HL-60 (cell line): ENCODE data around the gene AHRR.
A peak's percentile ranks its signal among the peaks of the same experiment; 100 is the strongest.

Source experiments
- DNase-seq, 2 experiments: peaks; one replicate each; pipeline ENCODE4 v3.0.0-alpha.2; 2010 to 2020; ENCODE audit warnings: low read depth in 1 of 2, low spot score in 1 of 2
- H3K27ac ChIP-seq: fragments of 250-450 bp; sonication (Bioruptor Pico); replicated peaks from 2 replicates; pipeline ENCODE4 v1.5.1; 2020; ENCODE audit warnings: mild to moderate bottlenecking, moderate library complexity
- H3K27me3 ChIP-seq: fragments of 250-450 bp; sonication (Bioruptor Pico); 2 replicates; pipeline ENCODE4 v1.5.1; 2021; ENCODE audit warnings: mild to moderate bottlenecking, moderate library complexity; ENCODE audit not compliant: insufficient read depth, poor library complexity, severe bottlenecking
- H3K4me3 ChIP-seq: replicated peaks from 2 replicates; pipeline ENCODE4 v1.5.1; 2011; ENCODE audit warnings: mild to moderate bottlenecking, control low read depth, low read length; ENCODE audit not compliant: insufficient read depth
- CTCF ChIP-seq: IDR thresholded peaks from one replicate; pipeline ENCODE4 v1.5.1; 2011; ENCODE audit warnings: low read length, control low read depth, inconsistent platforms; ENCODE audit not compliant: insufficient read depth
- GABPA ChIP-seq: IDR thresholded peaks from 2 replicates; pipeline ENCODE4 v1.6.1; 2012; ENCODE audit warnings: low read depth
- POLR2AphosphoS5 ChIP-seq: IDR thresholded peaks from 2 replicates; pipeline ENCODE4 v1.6.1; 2012; ENCODE audit warnings: low read depth
- REST ChIP-seq: IDR thresholded peaks from 2 replicates; pipeline ENCODE4 v1.6.1; 2012; ENCODE audit warnings: low read depth; ENCODE audit not compliant: insufficient replicate concordance
- SPI1 ChIP-seq: IDR thresholded peaks from 2 replicates; pipeline ENCODE4 v1.6.1; 2012; ENCODE audit warnings: low read depth, mild to moderate bottlenecking, borderline replicate concordance

AHRR gene

GRCh38 chr5:372556-372995, 51.1 kb downstream of the AHRR start:
- 0 out of 2 replicates have a peak overlapping the region, but pooled peaks have one; percentile 18 for H3K4me3 ChIP-seq
- DNase-seq: peak; percentile 49 to 56
- peak overlapping the region; percentile 99 for H3K27ac ChIP-seq
- no peaks in the 10 kb centered on the region for H3K27me3 ChIP-seq
- TF ChIP-seq SPI1: no peak
- no peak for TF ChIP-seq REST
- no peak for TF ChIP-seq POLR2AphosphoS5
- no peak for TF ChIP-seq CTCF
- TF ChIP-seq GABPA: no peak

GRCh38 chr5:372996-373709, 51.6 kb downstream of the AHRR start:
- TF ChIP-seq SPI1 (no peak), POLR2AphosphoS5 (no peak; the same call in 1 of the 2 replicates), REST (no peak), CTCF (no peak), GABPA (no peak)
- Histone ChIP-seq H3K4me3 (peak overlapping the region; percentile 18; the same call in 1 of the 2 replicates), H3K27ac (peak overlapping the region; percentile 99), H3K27me3 (no peaks in the 10 kb centered on the region)
- peak; percentile 63 to 85 for DNase-seq

GRCh38 chr5:373710-374602, 52.4 kb downstream of the AHRR start:
- Histone ChIP-seq H3K4me3 (peak overlapping the region; percentile 15), H3K27ac (peak overlapping the region; percentile 99), H3K27me3 (no peaks in the 10 kb centered on the region)
- TF ChIP-seq SPI1 (peak; percentile 75; the same call in 1 of the 2 replicates), REST (no peak), GABPA (no peak), POLR2AphosphoS5 (peak; percentile 10; the same call in 1 of the 2 replicates), CTCF (no peak)
- peak; percentile 83 to 84 for DNase-seq
